ENCODE results near the gene FGD5.

Gene FGD5

GRCh38 chr3:14839236-14839635 is 20.5 kb downstream of the FGD5 start:
- H3K27ac ChIP-seq, result no peak overlapping the region
- TF ChIP-seq, protein P1, sequence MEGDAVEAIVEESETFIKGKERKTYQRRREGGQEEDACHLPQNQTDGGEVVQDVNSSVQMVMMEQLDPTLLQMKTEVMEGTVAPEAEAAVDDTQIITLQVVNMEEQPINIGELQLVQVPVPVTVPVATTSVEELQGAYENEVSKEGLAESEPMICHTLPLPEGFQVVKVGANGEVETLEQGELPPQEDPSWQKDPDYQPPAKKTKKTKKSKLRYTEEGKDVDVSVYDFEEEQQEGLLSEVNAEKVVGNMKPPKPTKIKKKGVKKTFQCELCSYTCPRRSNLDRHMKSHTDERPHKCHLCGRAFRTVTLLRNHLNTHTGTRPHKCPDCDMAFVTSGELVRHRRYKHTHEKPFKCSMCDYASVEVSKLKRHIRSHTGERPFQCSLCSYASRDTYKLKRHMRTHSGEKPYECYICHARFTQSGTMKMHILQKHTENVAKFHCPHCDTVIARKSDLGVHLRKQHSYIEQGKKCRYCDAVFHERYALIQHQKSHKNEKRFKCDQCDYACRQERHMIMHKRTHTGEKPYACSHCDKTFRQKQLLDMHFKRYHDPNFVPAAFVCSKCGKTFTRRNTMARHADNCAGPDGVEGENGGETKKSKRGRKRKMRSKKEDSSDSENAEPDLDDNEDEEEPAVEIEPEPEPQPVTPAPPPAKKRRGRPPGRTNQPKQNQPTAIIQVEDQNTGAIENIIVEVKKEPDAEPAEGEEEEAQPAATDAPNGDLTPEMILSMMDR (conservative IDR thresholded peaks at IDR 0.05; ENCODE audit: low read depth), result no peak
- DNase-seq (ENCODE audit: low spot score), result no peak
- POLR2A ChIA-PET (ENCODE audit: low non-redundant PET), result no interaction called here
- CTCF ChIA-PET, result no interaction called here

GRCh38 chr3:14841836-14842235 is 23.1 kb downstream of the FGD5 start:
- POLR2A ChIA-PET (ENCODE audit: low non-redundant PET), result no interaction called here
- CTCF ChIA-PET, result interaction anchor here (0.6 kb wide), 1 partner anchor 516 kb away, joined by 5 read pairs; no protein-coding TSS in a partner anchor
- DNase-seq (ENCODE audit: low spot score), result no peak
- H3K27ac ChIP-seq, result no peak overlapping the region
- TF ChIP-seq, protein P1 (conservative IDR thresholded peaks at IDR 0.05; ENCODE audit: low read depth), result no peak

GRCh38 chr3:14842277-14842676 is 23.5 kb downstream of the FGD5 start:
- no peak for DNase-seq (ENCODE audit: low spot score)
- ChIA-PET POLR2A (ENCODE audit: low non-redundant PET) (no interaction called here), CTCF (interaction anchor here (0.6 kb wide), 1 partner anchor 516 kb away, joined by 5 read pairs; no protein-coding TSS in a partner anchor)
- TF ChIP-seq, protein P1 (conservative IDR thresholded peaks at IDR 0.05; ENCODE audit: low read depth), result no peak
- H3K27ac ChIP-seq, result no peak overlapping the region

GRCh38 chr3:14843321-14843720 is 24.6 kb downstream of the FGD5 start:
- TF ChIP-seq, protein P1 (conservative IDR thresholded peaks at IDR 0.05; ENCODE audit: low read depth), result no peak
- CTCF ChIA-PET, result no interaction called here
- no peak for DNase-seq (ENCODE audit: low spot score)
- POLR2A ChIA-PET (ENCODE audit: low non-redundant PET), result no interaction called here
- H3K27ac ChIP-seq, result no peak overlapping the region

DNA sequence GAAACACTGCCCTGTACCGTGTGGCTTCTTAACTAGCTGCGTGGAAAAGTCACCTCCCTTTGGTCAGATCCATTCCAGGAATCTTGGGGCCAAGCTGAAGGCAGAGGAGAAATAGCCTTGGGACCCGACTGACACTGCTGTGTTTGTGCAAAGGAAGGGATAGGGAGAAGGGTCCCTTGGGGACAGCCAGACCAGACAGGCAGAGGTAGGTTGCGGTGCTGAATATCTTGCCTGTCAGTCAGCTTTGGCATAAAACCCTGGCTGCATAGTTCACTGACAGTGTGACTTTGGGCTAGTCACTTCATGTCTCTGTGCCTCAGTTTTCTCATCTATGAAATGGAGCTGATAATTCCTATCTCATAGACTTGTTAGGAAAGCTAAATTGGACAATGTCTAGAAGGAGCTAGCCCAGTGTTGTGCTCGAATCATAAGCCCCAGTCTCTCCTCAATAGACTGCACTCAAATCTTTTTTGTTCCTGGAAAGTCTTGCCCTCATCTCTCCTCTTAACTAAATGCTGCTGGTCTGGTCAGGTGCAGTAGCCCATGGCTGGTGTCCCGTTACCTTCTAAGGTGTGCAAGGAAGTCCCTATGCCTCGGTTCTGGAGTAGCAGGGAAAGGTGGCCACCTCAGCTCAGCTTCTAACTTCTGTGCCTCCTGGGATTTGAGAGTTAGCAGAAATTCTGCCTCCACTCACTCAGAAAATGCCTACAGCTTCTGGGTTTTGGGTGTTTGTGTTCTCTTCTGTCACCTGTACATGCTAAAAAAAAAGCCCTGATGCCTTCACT is 25.8 kb downstream of the FGD5 start:
- TF ChIP-seq, protein P1 (conservative IDR thresholded peaks at IDR 0.05; ENCODE audit: low read depth), result no peak
- DNase-seq (ENCODE audit: low spot score), result no peak
- POLR2A ChIA-PET (ENCODE audit: low non-redundant PET), result no interaction called here
- H3K27ac ChIP-seq, result no peak overlapping the region
- CTCF ChIA-PET, result no interaction called here

DNA sequence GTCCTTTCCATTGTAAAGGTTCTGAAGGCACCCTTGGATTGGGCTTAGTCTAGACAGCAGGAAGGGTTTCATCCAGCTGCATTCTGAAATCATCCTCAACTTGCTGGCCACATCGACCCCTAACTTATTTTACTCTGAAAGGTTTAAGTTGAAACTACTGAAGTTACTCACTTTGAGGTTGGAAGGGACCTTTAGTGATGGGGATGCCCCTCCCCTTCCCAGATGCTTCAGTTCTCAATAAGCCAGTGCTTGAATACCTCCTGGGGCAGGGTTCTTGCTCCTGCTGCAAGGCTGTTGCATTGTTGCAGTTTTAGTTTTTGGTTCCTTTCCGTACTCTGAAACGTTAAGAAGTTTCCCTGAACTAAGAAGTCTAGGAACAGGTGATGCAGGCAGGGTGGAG is 26.4 kb downstream of the FGD5 start:
- no peak overlapping the region for H3K27ac ChIP-seq
- DNase-seq (ENCODE audit: low spot score), result no peak
- CTCF ChIA-PET, result no interaction called here
- TF ChIP-seq, protein P1 (conservative IDR thresholded peaks at IDR 0.05; ENCODE audit: low read depth), result no peak
- POLR2A ChIA-PET (ENCODE audit: low non-redundant PET), result no interaction called here

Measured in RWPE1 (cell line).